PFSK-1 (cell line): ENCODE measurements around the gene MGA.

Source experiments
- FOXP2 ChIP-seq: optimal IDR thresholded peaks from 2 replicates; pipeline ENCODE3; 2011; ENCODE audit warnings: borderline replicate concordance, control low read depth, inconsistent platforms; ENCODE audit not compliant: insufficient read depth; ENCODE audit errors: extremely low read length, extremely low read depth
- POLR2AphosphoS5 ChIP-seq: IDR thresholded peaks from 2 replicates; pipeline ENCODE4 v1.6.1; 2012; ENCODE audit warnings: low read depth, mild to moderate bottlenecking, control low read depth, low read length, moderate library complexity
- REST ChIP-seq, 2 experiments: IDR thresholded peaks; 2 replicates each; pipeline versions ENCODE4 v1.6.1 to v1.8.0; 2011 to 2012; ENCODE audit warnings: low read depth in 2 of 2, low read length in 2 of 2, control low read depth in 1 of 2, inconsistent platforms in 1 of 2, mild to moderate bottlenecking in 1 of 2, moderate library complexity in 1 of 2; ENCODE audit not compliant: insufficient read depth in 1 of 2
- SIN3A ChIP-seq: IDR thresholded peaks from 2 replicates; pipeline ENCODE4 v1.6.1; 2012; ENCODE audit warnings: mild to moderate bottlenecking, low read length, moderate library complexity, borderline replicate concordance; ENCODE audit not compliant: insufficient read depth
- TAF1 ChIP-seq: IDR thresholded peaks from 2 replicates; pipeline ENCODE4 v1.6.1; 2012; ENCODE audit warnings: low read length, control low read depth, borderline replicate concordance; ENCODE audit not compliant: insufficient read depth

Gene MGA

GRCh38 chr15:41732483-41732882 lies 72.3 kb downstream of the MGA start:
- TF ChIP-seq FOXP2 (no peak), TAF1 (no peak), POLR2AphosphoS5 (no peak)

GRCh38 chr15:41734079-41734478 lies 73.9 kb downstream of the MGA start:
- TF ChIP-seq SIN3A: no peak
- no peak for TF ChIP-seq REST (IDR thresholded peaks at IDR 0.05; ENCODE audit: insufficient read depth in 1 of 2, low read depth in 2 of 2, low read length in 2 of 2)
- TF ChIP-seq FOXP2: no peak
- TF ChIP-seq POLR2AphosphoS5: no peak
- TF ChIP-seq TAF1: no peak

- no peak for TF ChIP-seq TAF1
- TF ChIP-seq POLR2AphosphoS5: no peak
- TF ChIP-seq FOXP2: no peak
- TF ChIP-seq SIN3A: no peak
- no peak for TF ChIP-seq REST (IDR thresholded peaks at IDR 0.05; ENCODE audit: insufficient read depth in 1 of 2, low read depth in 2 of 2, low read length in 2 of 2)
Measured at GRCh38 chr15:41735046-41735445, 74.8 kb downstream of the MGA start.

- no peak for TF ChIP-seq POLR2AphosphoS5
- no peak for TF ChIP-seq REST (IDR thresholded peaks at IDR 0.05; ENCODE audit: insufficient read depth in 1 of 2, low read depth in 2 of 2, low read length in 2 of 2)
- TF ChIP-seq FOXP2: no peak
- TF ChIP-seq SIN3A: no peak
- no peak for TF ChIP-seq TAF1
Measured at GRCh38 chr15:41746802-41747201, 86.6 kb downstream of the MGA start.

GRCh38 chr15:41756198-41756597 lies 96.0 kb downstream of the MGA start:
- TF ChIP-seq FOXP2 (no peak), TAF1 (no peak), REST (IDR thresholded peaks at IDR 0.05; ENCODE audit: insufficient read depth in 1 of 2, low read depth in 2 of 2, low read length in 2 of 2) (no peak), SIN3A (no peak), POLR2AphosphoS5 (no peak)
